MG63 (cell line): ENCODE data around the gene TPCN2. TPM values are rescaled to one million over a fixed set of nuclear protein-coding genes. Genes with fewer than 3 reads are reported as not detected.

ENCODE experiments used
- DNase-seq: peaks from one replicate; pipeline ENCODE4 v3.0.0-alpha.2; 2020
- H3K27me3 ChIP-seq: fragments of 250-450 bp; sonication (Bioruptor Pico); 2 replicates; pipeline ENCODE4 v1.5.1; 2020; ENCODE audit warnings: mild to moderate bottlenecking, moderate library complexity
- H3K36me3 ChIP-seq: fragments of 250-450 bp; sonication (Bioruptor Pico); 2 replicates; pipeline ENCODE4 v1.5.1; 2020; ENCODE audit warnings: mild to moderate bottlenecking, moderate library complexity
- H3K4me3 ChIP-seq: fragments of 250-450 bp; sonication (Bioruptor Pico); 2 replicates; pipeline ENCODE4 v1.5.1; 2020; ENCODE audit warnings: mild to moderate bottlenecking, moderate library complexity
- H3K9me3 ChIP-seq: fragments of 250-450 bp; sonication (Bioruptor Pico); 2 replicates; pipeline ENCODE4 v1.5.1; 2020; ENCODE audit warnings: mild to moderate bottlenecking, moderate library complexity
- total RNA-seq: library from RNA; depleted of rRNA; stranded (reverse); fragments of >200 nt; shearing (Covaris generic); gene quantifications from 2 replicates; pipeline ENCODE4 v1.2.3, GENCODE V29; 2014; ENCODE audit warnings: low replicate concordance

TPCN2 gene
- total RNA-seq, 1 experiment from 2014 or later, result 5.4 TPM

- Histone ChIP-seq H3K36me3 (no peaks in the 10 kb centered on the region), H3K27me3 (no peaks in the 10 kb centered on the region), H3K9me3 (no peaks in the 10 kb centered on the region), H3K4me3 (no peak overlapping the region)
- DNase-seq, result no peak
These were observed 56.8 kb downstream of the TPCN2 start for GRCh38 chr11:69105461-69106030.

- Histone ChIP-seq H3K4me3 (no peak overlapping the region), H3K27me3 (no peaks in the 10 kb centered on the region), H3K36me3 (no peaks in the 10 kb centered on the region), H3K9me3 (no peaks in the 10 kb centered on the region)
- no peak for DNase-seq
These were observed 57.5 kb downstream of the TPCN2 start for GRCh38 chr11:69106031-69106811.

GRCh38 chr11:69107413-69107812 is 58.7 kb downstream of the TPCN2 start:
- H3K4me3 ChIP-seq, result no peak overlapping the region
- H3K9me3 ChIP-seq, result no peaks in the 10 kb centered on the region
- H3K27me3 ChIP-seq, result no peaks in the 10 kb centered on the region
- no peak for DNase-seq
- no peaks in the 10 kb centered on the region for H3K36me3 ChIP-seq

GRCh38 chr11:69108030-69108429 is 59.3 kb downstream of the TPCN2 start:
- Histone ChIP-seq H3K9me3 (no peaks in the 10 kb centered on the region), H3K4me3 (no peak overlapping the region), H3K27me3 (no peaks in the 10 kb centered on the region), H3K36me3 (no peaks in the 10 kb centered on the region)
- no peak for DNase-seq

GRCh38 chr11:69108559-69108958 is 59.8 kb downstream of the TPCN2 start:
- Histone ChIP-seq H3K27me3 (no peaks in the 10 kb centered on the region), H3K9me3 (no peaks in the 10 kb centered on the region), H3K36me3 (no peaks in the 10 kb centered on the region), H3K4me3 (no peak overlapping the region)
- DNase-seq, result no peak

- DNase-seq, result no peak
- H3K9me3 ChIP-seq, result no peaks in the 10 kb centered on the region
- no peak overlapping the region for H3K4me3 ChIP-seq
- H3K27me3 ChIP-seq, result no peaks in the 10 kb centered on the region
- no peaks in the 10 kb centered on the region for H3K36me3 ChIP-seq
These were observed 60.4 kb downstream of the TPCN2 start for GRCh38 chr11:69109101-69109500.

- Histone ChIP-seq H3K9me3 (no peaks in the 10 kb centered on the region), H3K36me3 (no peaks in the 10 kb centered on the region), H3K4me3 (no peak overlapping the region), H3K27me3 (no peaks in the 10 kb centered on the region)
- DNase-seq, result no peak
These were observed 61.7 kb downstream of the TPCN2 start for GRCh38 chr11:69110451-69110850.

GRCh38 chr11:69111624-69112542 is 63.2 kb downstream of the TPCN2 start:
- H3K36me3 ChIP-seq, result no peaks in the 10 kb centered on the region
- no peaks in the 10 kb centered on the region for H3K27me3 ChIP-seq
- DNase-seq, result no peak
- H3K9me3 ChIP-seq, result no peaks in the 10 kb centered on the region
- no peak overlapping the region for H3K4me3 ChIP-seq

- no peaks in the 10 kb centered on the region for H3K36me3 ChIP-seq
- H3K27me3 ChIP-seq, result no peaks in the 10 kb centered on the region
- H3K9me3 ChIP-seq, result no peaks in the 10 kb centered on the region
- DNase-seq, result no peak
- H3K4me3 ChIP-seq, result no peak overlapping the region
These were observed 64.5 kb downstream of the TPCN2 start for GRCh38 chr11:69113226-69113625.

GRCh38 chr11:69113646-69114340 is 65.1 kb downstream of the TPCN2 start:
- H3K4me3 ChIP-seq, result no peak overlapping the region
- H3K27me3 ChIP-seq, result no peaks in the 10 kb centered on the region
- H3K36me3 ChIP-seq, result no peaks in the 10 kb centered on the region
- H3K9me3 ChIP-seq, result no peaks in the 10 kb centered on the region
- DNase-seq, result no peak

GRCh38 chr11:69114362-69114761 is 65.6 kb downstream of the TPCN2 start:
- no peak for DNase-seq
- H3K4me3 ChIP-seq, result no peak overlapping the region
- no peaks in the 10 kb centered on the region for H3K27me3 ChIP-seq
- H3K36me3 ChIP-seq, result no peaks in the 10 kb centered on the region
- no peaks in the 10 kb centered on the region; the same call in 1 of the 2 replicates for H3K9me3 ChIP-seq

- Histone ChIP-seq H3K9me3 (no peaks in the 10 kb centered on the region; the same call in 1 of the 2 replicates), H3K4me3 (no peak overlapping the region), H3K27me3 (no peaks in the 10 kb centered on the region), H3K36me3 (no peaks in the 10 kb centered on the region)
- DNase-seq, result no peak
These were observed 66.2 kb downstream of the TPCN2 start for GRCh38 chr11:69114811-69115523.

- no peak for DNase-seq
- Histone ChIP-seq H3K4me3 (no peak overlapping the region), H3K27me3 (no peaks in the 10 kb centered on the region), H3K36me3 (no peaks in the 10 kb centered on the region), H3K9me3 (no peaks in the 10 kb centered on the region; the same call in 1 of the 2 replicates)
These were observed 67.1 kb downstream of the TPCN2 start for GRCh38 chr11:69115586-69116560.

GRCh38 chr11:69116671-69117070 is 67.9 kb downstream of the TPCN2 start:
- H3K4me3 ChIP-seq, result no peak overlapping the region
- no peaks in the 10 kb centered on the region for H3K27me3 ChIP-seq
- no peaks in the 10 kb centered on the region; the same call in 1 of the 2 replicates for H3K9me3 ChIP-seq
- no peak for DNase-seq
- no peaks in the 10 kb centered on the region for H3K36me3 ChIP-seq

GRCh38 chr11:69119190-69119589 is 70.5 kb downstream of the TPCN2 start:
- H3K4me3 ChIP-seq, result no peak overlapping the region
- H3K9me3 ChIP-seq, result no peaks in the 10 kb centered on the region; the same call in 1 of the 2 replicates
- DNase-seq, result no peak
- H3K36me3 ChIP-seq, result no peaks in the 10 kb centered on the region
- no peaks in the 10 kb centered on the region for H3K27me3 ChIP-seq
